Endothelial cell of umbilical vein (primary cell): Measurements from ENCODE around the gene PCDHGA6. TPM values are rescaled to one million over a fixed set of nuclear protein-coding genes. Genes with fewer than 3 reads are reported as not detected.

ENCODE experiments used
- BruUV-seq: library from RNA; stranded (reverse); fragments of 400-500 nt; replicated peaks from 2 replicates; lab custom pipeline; 2021; lab: Mats Ljungman, UMichigan
- CTCF ChIA-PET: fragments of 300-600, 350-600 bp; sonication (Branson Sonifier 250); formaldehyde crosslinking; loops from one replicate; lab custom pipeline; 2021; ENCODE audit warnings: antibody characterized with exemption, inconsistent platforms; lab: Charles Lee
- POLR2A ChIA-PET: fragments of 300-600, 350-600 bp; sonication (Branson Sonifier 250); formaldehyde crosslinking; loops from one replicate; lab custom pipeline; 2021; ENCODE audit warnings: antibody characterized with exemption, inconsistent platforms; lab: Charles Lee
- DNase-seq: peaks from one replicate; pipeline ENCODE4 v3.0.0-alpha.2; 2011; ENCODE audit warnings: low read depth, low spot score
- FAIRE-seq: peaks from 2 replicates; lab custom pipeline; 2011; peaks lifted over from hg19 to GRCh38; lab: Jason Lieb, UNC
- H2AFZ ChIP-seq: 2 replicates; pipeline ENCODE4 v1.6.0; 2012; ENCODE audit warnings: low read depth, low read length, control low read depth, inconsistent platforms
- H3K27ac ChIP-seq: 2 replicates; pipeline ENCODE4 v1.5.1; 2011; ENCODE audit warnings: low read depth, mild to moderate bottlenecking, control low read depth, low read length, moderate library complexity; ENCODE audit not compliant: insufficient read depth
- H3K27me3 ChIP-seq, 2 experiments: 2 replicates each; pipeline versions ENCODE4 v1.6.0 to v1.6.1; 2011; ENCODE audit warnings: low read length in 2 of 2, mixed read lengths in 1 of 2; ENCODE audit not compliant: control insufficient read depth in 2 of 2, insufficient read depth in 2 of 2
- H3K36me3 ChIP-seq, 2 experiments: 2 replicates in 1 of 2; 3 replicates in 1 of 2; pipeline ENCODE4 v1.5.1; 2011; ENCODE audit warnings: low read length in 2 of 2, mild to moderate bottlenecking in 1 of 2, moderate library complexity in 1 of 2; ENCODE audit not compliant: control insufficient read depth in 2 of 2, insufficient read depth in 2 of 2; ENCODE audit errors: extremely low read depth in 1 of 2
- H3K4me1 ChIP-seq: 3 replicates; pipeline ENCODE4 v1.5.1; 2011; ENCODE audit warnings: mild to moderate bottlenecking, low read length; ENCODE audit not compliant: control insufficient read depth, insufficient read depth; ENCODE audit errors: extremely low read depth
- H3K4me2 ChIP-seq: 2 replicates; pipeline ENCODE4 v1.6.1; 2011; ENCODE audit warnings: low read length, control low read depth, mixed read lengths; ENCODE audit not compliant: insufficient read depth
- H3K4me3 ChIP-seq, 3 experiments: fragments of 200-600 bp in 1 of 3; sonication (generic), shearing (Covaris generic) in 1 of 3; replicated peaks in 1 of 3; 2 replicates each; pipeline ENCODE4 v1.5.1; 2011 to 2016; ENCODE audit warnings: control low read depth in 3 of 3, low read length in 3 of 3, mild to moderate bottlenecking in 2 of 3, inconsistent platforms in 1 of 3, low read depth in 1 of 3, moderate library complexity in 1 of 3; ENCODE audit not compliant: insufficient read depth in 1 of 3
- H3K79me2 ChIP-seq: 2 replicates; pipeline ENCODE4 v1.6.0; 2012; ENCODE audit warnings: low read length, inconsistent platforms; ENCODE audit not compliant: control insufficient read depth, insufficient read depth
- H3K9ac ChIP-seq: replicated peaks from 2 replicates; pipeline ENCODE3; 2011; ENCODE audit warnings: low read length, control low read depth; ENCODE audit not compliant: insufficient read depth; ENCODE audit errors: extremely low read depth
- H3K9me1 ChIP-seq: replicated peaks from 3 replicates; pipeline ENCODE4 v1.6.0; 2011; ENCODE audit warnings: mild to moderate bottlenecking, low read length; ENCODE audit not compliant: control insufficient read depth, insufficient read depth; ENCODE audit errors: extremely low read depth
- H3K9me3 ChIP-seq: replicated peaks from 2 replicates; pipeline ENCODE4 v1.5.1; 2012; ENCODE audit warnings: low read length, inconsistent platforms; ENCODE audit not compliant: control insufficient read depth, insufficient read depth
- H4K20me1 ChIP-seq: replicated peaks from 2 replicates; pipeline ENCODE3; 2011; ENCODE audit warnings: mild to moderate bottlenecking, low read length; ENCODE audit not compliant: control insufficient read depth, insufficient read depth; ENCODE audit errors: extremely low read depth
- CTCF ChIP-seq, 2 donors: IDR thresholded peaks; 1 replicate in 1 of 2; 2 replicates in 1 of 2; pipeline ENCODE4 v1.5.1; 2011; ENCODE audit warnings: low read length in 2 of 2, mild to moderate bottlenecking in 2 of 2, moderate library complexity in 2 of 2, control low read depth in 1 of 2, inconsistent platforms in 1 of 2, low read depth in 1 of 2; ENCODE audit not compliant: insufficient read depth in 1 of 2; ENCODE audit errors: extremely low read depth in 1 of 2
- FOS ChIP-seq: IDR thresholded peaks from 2 replicates; pipeline ENCODE4 v1.6.1; 2011; ENCODE audit warnings: mild to moderate bottlenecking, low read length, moderate library complexity, borderline replicate concordance; ENCODE audit not compliant: insufficient read depth
- dilution Hi-C: fragments of 300-500 bp; cut with MboI; formaldehyde crosslinking; loops from one replicate; pipeline ENCODE4 v1.15.0; 2019; ENCODE audit warnings: low sequenced_read_pairs; ENCODE audit not compliant: extremely low pct_ligation_motif_present
- intact Hi-C: fragments of 100-400 bp; cut with micrococcal nuclease; formaldehyde crosslinking; loops from one replicate; pipeline ENCODE4 v1.10.0; 2022
- polyA plus RNA-seq, 4 experiments: library from polyadenylated mRNA; depleted of rRNA in 3 of 4; stranded (reverse) in 3 of 4; unstranded in 1 of 4; fragments of >200 nt; gene quantifications; 2 replicates each; pipeline versions ENCODE4 v1.2.1 to v1.2.3, GENCODE V29; 2011 to 2012; ENCODE audit warnings: missing spikeins in 1 of 4
- total RNA-seq: library from RNA; stranded (reverse); gene quantifications from 2 replicates; pipeline ENCODE4 v1.2.3, GENCODE V29; 2021

PCDHGA6 gene
- total and polyA plus RNA-seq, 2 donors (not counting 3 experiments of a cell fraction or from before 2014, with no cell fraction given) = 2.6 to 2.7 TPM

GRCh38 chr5:141420855-141421488, 47.3 kb downstream of the PCDHGA6 start, which contains the start of gene PCDHGA11:
PCDHGA11 (plus strand) TSS chr5:141421051; CDS start chr5:141421228, 177 bp downstream.
- Histone ChIP-seq H3K4me3 (peak within 1 kb of the TSS; percentile 39 to 83 (median 66)), H3K9me3 (peaks cover 8% of the 10 kb centered on the region), H3K27me3 (peaks cover 40 to 84% of the 10 kb centered on the region in 2 experiments), H3K27ac (no peak within 1 kb of the TSS), H2AFZ (peak within 1 kb of the TSS; percentile 84), H3K9ac (peak within 1 kb of the TSS; percentile 60), H3K4me2 (peak within 1 kb of the TSS; percentile 90), H3K9me1 (no peaks in the 10 kb centered on the region), H3K79me2 (no peaks in the 10 kb centered on the region), H3K4me1 (peaks cover 15% of the 10 kb centered on the region), H3K36me3 (no peaks in the 10 kb centered on the region), H4K20me1 (no peaks in the 10 kb centered on the region)
- POLR2A ChIA-PET = interaction anchor here (1.9 to 2.2 kb wide), 2 partner anchors 9 to 137 kb away, joined by 8 read pairs; partner anchors contain the start of gene PCDHGA12
- CTCF ChIA-PET = interaction anchor here (0.6 to 11.3 kb wide), 40 partner anchors 8 to 212 kb away, joined by 3 to 335 read pairs (median 6); partner anchors contain the start of genes DIAPH1, PCDHB12, PCDHGA1 and PCDHGA10
- DNase-seq (peak; percentile 78), FAIRE-seq (peak; percentile 71)
- no peak for TF ChIP-seq FOS
- peak; percentile 53 to 71 for TF ChIP-seq CTCF (IDR thresholded peaks at IDR 0.05; ENCODE audit: extremely low read depth in 1 of 2, insufficient read depth in 1 of 2, low read depth in 1 of 2, low read length in 2 of 2)
- intact Hi-C loops = loop anchor here (1.0 to 5.0 kb wide), 4 partner anchors 9 to 103 kb away; partner anchors contain the start of genes PCDHGA12, PCDHGA6 and PCDHGB3
- BruUV-seq = TSS peak; percentile 41
- dilution Hi-C loops = no loop called here
